ENCODE measurements around the gene MUSK.

MUSK gene

DNA sequence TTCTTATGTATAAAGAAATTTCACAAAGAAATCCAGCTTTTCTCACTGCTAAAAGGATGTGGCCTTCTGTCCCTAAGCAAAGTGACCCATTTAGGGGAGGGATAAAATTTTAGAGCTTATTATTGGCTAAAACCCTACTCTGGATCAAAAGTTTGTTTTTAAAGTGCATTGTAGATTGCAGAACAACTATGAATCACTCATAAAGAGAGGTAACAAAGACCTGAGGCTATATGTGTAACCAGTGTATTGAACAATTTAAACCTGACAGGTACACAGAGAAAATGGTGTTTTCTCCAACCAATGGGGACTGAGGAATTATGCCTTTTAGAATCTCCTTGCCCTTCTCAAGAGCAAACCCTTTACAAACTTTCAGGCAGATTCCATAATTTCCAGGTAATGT is 86.6 kb downstream of the MUSK start:
- Histone ChIP-seq H3K27me3 (ENCODE audit: insufficient read depth, low read depth) (no peaks in the 10 kb centered on the region), H3K27ac (no peak overlapping the region), H3K4me2 (no peak overlapping the region), H3K4me3 (IDR thresholded peaks at IDR 0.05; ENCODE audit: insufficient read depth, low read depth, low read length) (no peak overlapping the region), H3K36me3 (ENCODE audit: insufficient read depth) (no peaks in the 10 kb centered on the region), H3K79me2 (ENCODE audit: insufficient read depth, low read depth) (no peaks in the 10 kb centered on the region), H2AFZ (ENCODE audit: low read depth) (no peak overlapping the region), H4K20me1 (ENCODE audit: insufficient read depth) (no peaks in the 10 kb centered on the region), H3K9ac (no peak overlapping the region), H3K4me1 (ENCODE audit: low read depth, poor library complexity, severe bottlenecking) (no peaks in the 10 kb centered on the region)
- TF ChIP-seq, protein P1, sequence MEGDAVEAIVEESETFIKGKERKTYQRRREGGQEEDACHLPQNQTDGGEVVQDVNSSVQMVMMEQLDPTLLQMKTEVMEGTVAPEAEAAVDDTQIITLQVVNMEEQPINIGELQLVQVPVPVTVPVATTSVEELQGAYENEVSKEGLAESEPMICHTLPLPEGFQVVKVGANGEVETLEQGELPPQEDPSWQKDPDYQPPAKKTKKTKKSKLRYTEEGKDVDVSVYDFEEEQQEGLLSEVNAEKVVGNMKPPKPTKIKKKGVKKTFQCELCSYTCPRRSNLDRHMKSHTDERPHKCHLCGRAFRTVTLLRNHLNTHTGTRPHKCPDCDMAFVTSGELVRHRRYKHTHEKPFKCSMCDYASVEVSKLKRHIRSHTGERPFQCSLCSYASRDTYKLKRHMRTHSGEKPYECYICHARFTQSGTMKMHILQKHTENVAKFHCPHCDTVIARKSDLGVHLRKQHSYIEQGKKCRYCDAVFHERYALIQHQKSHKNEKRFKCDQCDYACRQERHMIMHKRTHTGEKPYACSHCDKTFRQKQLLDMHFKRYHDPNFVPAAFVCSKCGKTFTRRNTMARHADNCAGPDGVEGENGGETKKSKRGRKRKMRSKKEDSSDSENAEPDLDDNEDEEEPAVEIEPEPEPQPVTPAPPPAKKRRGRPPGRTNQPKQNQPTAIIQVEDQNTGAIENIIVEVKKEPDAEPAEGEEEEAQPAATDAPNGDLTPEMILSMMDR (conservative IDR thresholded peaks at IDR 0.05; ENCODE audit: low read depth, low read length): no peak

DNA sequence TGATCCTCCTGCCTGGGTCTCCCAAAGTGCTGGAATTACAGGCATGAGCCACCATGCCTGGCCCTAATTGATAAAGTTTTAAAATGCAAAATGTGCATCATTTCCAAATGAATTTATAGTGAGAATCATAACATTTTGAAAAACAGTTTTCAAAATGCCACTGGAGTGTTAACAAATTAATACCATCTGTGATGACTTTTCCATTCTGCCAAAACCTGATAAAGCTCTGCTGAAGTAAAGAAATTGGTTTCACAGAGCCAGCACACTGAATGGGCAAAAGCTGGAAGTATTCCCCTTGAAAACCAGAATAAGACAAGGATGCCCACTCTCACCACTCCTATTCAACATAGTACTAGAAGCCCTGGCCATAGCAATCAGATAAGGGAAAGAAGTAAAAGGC is 89.6 kb downstream of the MUSK start:
- H3K4me3 ChIP-seq (IDR thresholded peaks at IDR 0.05; ENCODE audit: insufficient read depth, low read depth, low read length): no peak overlapping the region
- H3K4me1 ChIP-seq (ENCODE audit: low read depth, poor library complexity, severe bottlenecking): no peaks in the 10 kb centered on the region
- H2AFZ ChIP-seq (ENCODE audit: low read depth): no peak overlapping the region
- H4K20me1 ChIP-seq (ENCODE audit: insufficient read depth): no peaks in the 10 kb centered on the region
- TF ChIP-seq, protein P1 (conservative IDR thresholded peaks at IDR 0.05; ENCODE audit: low read depth, low read length): no peak
- H3K9ac ChIP-seq: no peak overlapping the region
- H3K36me3 ChIP-seq (ENCODE audit: insufficient read depth): no peaks in the 10 kb centered on the region
- H3K27ac ChIP-seq: no peak overlapping the region
- no peak overlapping the region for H3K4me2 ChIP-seq
- no peaks in the 10 kb centered on the region for H3K27me3 ChIP-seq (ENCODE audit: insufficient read depth, low read depth)
- no peaks in the 10 kb centered on the region for H3K79me2 ChIP-seq (ENCODE audit: insufficient read depth, low read depth)

DNA sequence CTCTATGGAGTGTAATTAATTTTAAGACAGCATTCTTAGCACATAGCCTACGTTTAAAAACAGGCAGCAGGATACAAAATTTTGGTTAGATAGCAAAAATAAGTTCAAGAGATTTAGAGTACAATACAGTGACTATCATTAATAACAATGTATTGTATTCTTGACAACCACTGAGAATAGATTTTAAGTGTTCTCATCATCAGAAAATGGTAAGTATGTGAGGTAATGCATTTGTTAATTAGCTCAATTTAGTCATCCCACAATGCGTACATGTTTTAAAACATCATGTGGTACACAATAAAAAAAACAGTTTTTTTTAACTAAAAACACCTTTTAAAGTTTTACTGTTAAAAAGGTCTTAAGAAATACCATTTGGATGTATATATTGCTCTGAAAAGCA is 94.2 kb downstream of the MUSK start:
- no peaks in the 10 kb centered on the region for H3K36me3 ChIP-seq (ENCODE audit: insufficient read depth)
- no peaks in the 10 kb centered on the region for H3K79me2 ChIP-seq (ENCODE audit: insufficient read depth, low read depth)
- no peak overlapping the region for H3K9ac ChIP-seq
- TF ChIP-seq, protein P1 (conservative IDR thresholded peaks at IDR 0.05; ENCODE audit: low read depth, low read length): no peak
- H3K27ac ChIP-seq: no peak overlapping the region
- no peaks in the 10 kb centered on the region for H3K4me1 ChIP-seq (ENCODE audit: low read depth, poor library complexity, severe bottlenecking)
- H2AFZ ChIP-seq (ENCODE audit: low read depth): no peak overlapping the region
- H4K20me1 ChIP-seq (ENCODE audit: insufficient read depth): no peaks in the 10 kb centered on the region
- no peak overlapping the region for H3K4me2 ChIP-seq
- no peak overlapping the region for H3K4me3 ChIP-seq (IDR thresholded peaks at IDR 0.05; ENCODE audit: insufficient read depth, low read depth, low read length)
- no peaks in the 10 kb centered on the region for H3K27me3 ChIP-seq (ENCODE audit: insufficient read depth, low read depth)

DNA sequence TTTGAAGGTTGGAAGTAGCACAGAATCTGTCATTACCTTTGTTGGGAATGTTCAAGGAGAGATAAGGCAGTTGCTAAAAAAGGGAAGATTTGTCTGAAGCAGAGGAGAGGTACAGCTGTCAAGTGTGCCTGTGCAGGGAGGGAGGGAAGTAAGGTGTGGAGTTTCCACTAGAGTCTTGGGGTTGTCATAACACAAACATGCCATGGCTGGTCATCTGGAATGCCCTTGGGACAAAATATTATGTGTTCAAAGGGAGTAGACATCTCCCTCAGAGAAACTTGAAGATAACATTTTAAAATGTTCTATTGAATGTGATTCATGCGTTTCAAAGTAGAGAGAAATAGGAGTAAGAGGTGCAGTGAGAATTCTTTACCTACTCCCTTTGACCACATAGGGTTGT is 95.0 kb downstream of the MUSK start:
- TF ChIP-seq, protein P1 (conservative IDR thresholded peaks at IDR 0.05; ENCODE audit: low read depth, low read length): no peak
- no peaks in the 10 kb centered on the region for H3K36me3 ChIP-seq (ENCODE audit: insufficient read depth)
- H2AFZ ChIP-seq (ENCODE audit: low read depth): no peak overlapping the region
- no peak overlapping the region for H3K27ac ChIP-seq
- no peak overlapping the region for H3K4me2 ChIP-seq
- no peaks in the 10 kb centered on the region for H3K79me2 ChIP-seq (ENCODE audit: insufficient read depth, low read depth)
- H4K20me1 ChIP-seq (ENCODE audit: insufficient read depth): no peaks in the 10 kb centered on the region
- no peak overlapping the region for H3K9ac ChIP-seq
- no peak overlapping the region for H3K4me3 ChIP-seq (IDR thresholded peaks at IDR 0.05; ENCODE audit: insufficient read depth, low read depth, low read length)
- H3K27me3 ChIP-seq (ENCODE audit: insufficient read depth, low read depth): no peaks in the 10 kb centered on the region
- no peaks in the 10 kb centered on the region for H3K4me1 ChIP-seq (ENCODE audit: low read depth, poor library complexity, severe bottlenecking)

DNA sequence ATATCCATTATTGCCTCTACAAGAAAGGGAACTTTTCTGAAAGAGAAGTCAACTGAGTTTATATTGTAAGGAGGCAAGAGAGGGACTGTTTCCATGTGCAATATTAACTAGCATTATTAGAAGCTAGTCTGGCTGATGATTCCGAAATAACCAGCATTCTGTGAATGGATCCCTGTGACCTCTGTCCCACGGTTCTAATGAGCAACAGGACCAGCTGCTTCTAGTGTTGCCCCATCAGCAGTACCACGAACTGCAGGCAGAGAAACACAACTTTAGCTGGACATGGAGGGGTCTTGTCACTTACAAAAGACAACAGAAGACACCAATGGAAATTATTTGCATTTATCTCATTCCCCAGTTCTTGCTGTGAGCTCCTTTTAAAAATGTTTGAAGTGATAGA is 95.4 kb downstream of the MUSK start:
- H3K4me3 ChIP-seq (IDR thresholded peaks at IDR 0.05; ENCODE audit: insufficient read depth, low read depth, low read length): no peak overlapping the region
- no peak overlapping the region for H3K9ac ChIP-seq
- no peaks in the 10 kb centered on the region for H4K20me1 ChIP-seq (ENCODE audit: insufficient read depth)
- no peaks in the 10 kb centered on the region for H3K79me2 ChIP-seq (ENCODE audit: insufficient read depth, low read depth)
- H3K4me2 ChIP-seq: no peak overlapping the region
- no peaks in the 10 kb centered on the region for H3K36me3 ChIP-seq (ENCODE audit: insufficient read depth)
- H2AFZ ChIP-seq (ENCODE audit: low read depth): no peak overlapping the region
- no peaks in the 10 kb centered on the region for H3K27me3 ChIP-seq (ENCODE audit: insufficient read depth, low read depth)
- no peak overlapping the region for H3K27ac ChIP-seq
- TF ChIP-seq, protein P1 (conservative IDR thresholded peaks at IDR 0.05; ENCODE audit: low read depth, low read length): no peak
- no peaks in the 10 kb centered on the region for H3K4me1 ChIP-seq (ENCODE audit: low read depth, poor library complexity, severe bottlenecking)
